DMS79 treated with DMSO at 0.1 percent for 48 hours (cell line): ENCODE results near the gene GRHL1.

Experiments used
- DNase-seq: peaks from one replicate; lab custom pipeline; 2025; lab: John Stamatoyannopoulos, UW

Gene GRHL1

DNA sequence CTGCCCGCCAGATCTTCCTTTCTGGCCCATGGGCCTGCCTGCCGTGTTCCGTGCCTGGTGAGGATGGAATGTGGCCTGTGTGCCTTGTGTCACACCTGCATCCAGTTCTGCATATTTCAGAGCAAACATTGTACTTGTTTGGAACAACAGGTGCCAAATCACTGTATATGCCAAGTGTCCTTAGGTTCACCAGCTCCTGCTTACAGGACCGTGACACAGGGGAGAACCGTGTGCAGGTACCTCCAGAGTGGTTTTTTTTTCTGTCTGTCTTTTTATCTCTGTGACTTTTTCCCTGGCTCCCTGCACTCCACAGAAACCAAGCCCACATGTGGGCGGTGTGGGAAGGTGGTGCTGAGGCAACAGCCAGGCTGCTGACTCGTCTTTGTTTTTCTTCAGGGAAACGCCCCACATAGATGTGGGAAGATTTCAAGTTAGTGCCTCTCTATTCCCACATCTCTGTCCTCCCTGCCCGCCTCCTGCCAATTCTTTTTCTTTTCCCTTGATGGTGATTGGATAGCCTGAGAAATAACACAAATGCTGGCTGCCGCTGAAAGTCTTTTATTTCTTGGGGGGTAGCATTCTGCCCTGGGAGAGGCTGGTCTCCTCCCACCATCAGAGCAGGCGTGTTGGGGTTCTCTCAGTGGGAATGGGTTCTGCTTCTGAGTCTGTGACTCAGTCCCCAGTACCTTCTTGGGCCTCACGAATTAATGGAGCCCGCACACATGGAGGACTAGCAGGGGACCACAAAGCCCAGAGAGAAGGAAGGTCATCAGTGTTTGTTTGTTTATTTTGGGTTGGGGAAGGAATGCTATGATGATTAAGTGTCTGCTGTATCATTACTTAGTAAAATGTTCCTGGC lies 21.4 kb downstream of the GRHL1 start:
- DNase-seq = no peak

DNA sequence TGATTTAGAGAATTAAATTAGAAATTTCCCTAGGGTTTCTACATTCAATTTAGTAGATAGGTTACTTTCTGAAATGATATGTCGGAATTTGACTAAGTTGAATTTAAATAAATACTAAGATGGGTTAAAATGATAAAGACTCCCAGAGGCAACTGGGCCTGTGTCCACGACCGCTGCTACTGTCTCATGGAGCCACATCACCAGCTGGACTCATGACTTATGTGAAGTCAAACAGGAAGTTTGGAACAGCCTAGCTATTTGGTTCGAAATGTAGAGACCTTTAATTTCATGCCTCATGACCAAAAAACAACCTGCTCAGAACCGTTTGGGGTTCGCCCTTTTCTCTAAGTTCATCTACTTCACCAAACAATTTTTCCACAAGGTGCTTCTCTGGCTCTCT lies 22.2 kb downstream of the GRHL1 start:
- DNase-seq = no peak

DNA sequence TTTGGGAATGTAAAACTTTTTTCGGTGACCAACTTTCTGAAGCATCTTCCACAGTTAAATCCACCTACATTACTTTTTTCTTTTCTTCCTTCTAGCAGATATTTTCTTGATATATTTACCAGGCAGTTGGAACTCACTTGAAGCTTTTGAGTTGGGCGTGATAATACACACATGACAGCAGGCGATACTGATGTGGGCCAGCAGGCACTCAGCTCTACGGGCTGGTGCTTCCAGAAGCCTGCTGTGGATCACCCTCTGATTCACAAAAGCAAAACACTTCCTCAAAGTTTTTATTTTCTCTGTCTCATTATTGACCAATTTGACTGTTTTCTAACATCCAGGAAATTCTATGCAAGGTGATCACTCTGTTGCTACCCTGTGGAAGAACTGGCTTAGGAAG lies 22.9 kb downstream of the GRHL1 start:
- no peak for DNase-seq

DNA sequence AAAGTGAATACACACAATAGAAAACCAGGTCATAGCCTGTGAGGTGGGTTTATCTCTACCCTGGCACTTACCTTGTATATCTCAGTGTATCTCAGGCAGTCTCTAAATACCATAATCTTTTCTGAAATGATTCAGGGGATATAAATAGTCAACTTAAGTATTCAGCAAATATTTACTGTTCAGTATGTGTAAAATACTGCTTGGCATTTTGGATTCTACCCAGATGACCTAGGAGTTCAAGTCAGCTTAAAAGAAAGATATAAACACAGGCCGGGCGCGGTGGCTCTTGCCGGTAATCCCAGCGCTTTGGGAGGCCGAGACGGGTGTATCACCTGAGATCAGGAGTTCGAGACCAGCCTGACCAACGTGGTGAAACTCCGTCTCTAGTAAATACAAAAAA lies 23.8 kb downstream of the GRHL1 start:
- DNase-seq = no peak

DNA sequence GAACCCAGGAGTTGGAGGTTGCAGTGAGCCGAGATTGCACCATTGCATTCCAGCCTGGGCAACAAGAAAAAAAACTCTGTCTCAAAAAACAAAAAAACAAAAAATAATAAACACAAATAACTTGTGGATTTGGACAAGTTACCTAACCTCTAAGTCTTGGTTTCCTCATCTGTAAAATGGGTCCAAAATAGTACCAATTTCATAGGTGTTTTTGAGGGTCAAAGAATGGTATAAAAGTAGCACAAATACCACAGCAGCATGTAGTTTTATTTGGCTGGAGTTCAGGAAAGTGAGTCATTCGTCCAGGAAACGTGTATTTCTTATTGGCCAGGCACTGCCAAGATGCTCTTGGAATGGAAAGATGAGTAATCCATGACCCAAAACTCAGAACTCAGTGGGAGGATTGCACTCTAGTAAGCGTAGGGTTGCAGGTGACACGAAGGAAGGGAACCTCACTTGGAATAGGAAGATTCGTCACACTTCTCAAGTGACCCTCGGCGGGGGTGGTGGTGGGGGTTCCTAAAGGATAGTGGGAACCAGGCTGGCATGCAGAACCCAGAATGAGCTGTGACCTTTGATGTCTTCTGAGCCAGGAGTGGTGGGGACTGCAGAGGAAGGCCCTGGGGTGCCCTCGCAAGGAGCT lies 24.4 kb downstream of the GRHL1 start:
- DNase-seq = no peak

DNA sequence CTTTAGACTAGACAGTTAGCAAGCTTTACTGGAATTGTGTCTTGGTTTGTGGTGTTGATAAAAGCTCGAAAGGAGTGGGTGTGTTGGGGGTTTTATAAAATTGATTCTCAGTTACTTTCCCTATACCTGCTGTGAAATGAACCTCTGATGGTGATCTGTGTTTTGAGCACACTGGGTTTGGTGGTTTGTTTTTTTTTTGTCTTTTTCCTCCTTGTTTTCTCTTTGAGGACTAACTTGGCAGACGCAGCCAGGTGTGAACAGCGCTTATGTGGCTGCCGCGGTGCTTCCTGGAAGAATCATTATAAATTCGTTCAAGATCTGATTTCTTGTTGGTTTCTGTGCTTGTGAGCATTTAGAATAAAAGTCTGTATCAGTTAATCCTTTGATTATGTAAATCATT lies 28.5 kb downstream of the GRHL1 start:
- DNase-seq = peak; percentile 10

DNA sequence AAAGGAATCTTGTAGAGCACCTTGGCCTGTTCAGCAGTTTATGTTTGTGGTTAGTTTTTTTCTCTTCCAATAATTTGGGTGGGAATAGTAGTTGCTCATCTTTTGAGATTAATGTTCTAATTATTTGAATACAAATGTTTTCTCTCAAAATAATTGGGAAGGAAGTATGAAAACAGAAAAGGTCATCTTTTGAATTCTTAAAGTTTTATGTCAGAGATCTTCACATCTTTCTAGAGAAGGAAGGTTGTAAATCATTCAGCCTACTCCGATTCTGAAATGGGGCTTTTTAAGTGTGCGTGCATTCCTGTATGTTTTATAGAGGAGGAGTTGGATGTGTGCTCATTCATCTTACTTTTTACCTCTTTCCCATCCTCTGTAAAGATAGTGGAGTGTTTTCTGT lies 29.0 kb downstream of the GRHL1 start:
- no peak for DNase-seq

DNA sequence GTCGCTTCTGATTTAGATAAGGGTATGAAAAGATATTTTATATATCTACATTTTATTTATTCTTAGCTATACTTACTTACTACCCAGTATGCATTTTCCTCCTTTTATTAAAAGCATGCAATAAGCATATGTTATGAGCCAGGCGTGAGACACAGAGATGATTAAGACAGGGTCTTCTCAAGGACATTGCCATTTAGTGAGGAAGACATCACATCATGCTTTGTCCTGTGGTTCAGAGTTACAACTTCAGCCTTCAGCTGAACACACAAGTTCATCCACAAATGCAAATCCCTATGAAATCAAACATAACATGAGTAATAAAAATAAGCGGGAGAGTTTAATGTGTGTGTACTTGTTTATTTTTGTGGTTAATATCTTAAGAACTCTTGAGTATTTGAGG lies 30.2 kb downstream of the GRHL1 start:
- DNase-seq = no peak

DNA sequence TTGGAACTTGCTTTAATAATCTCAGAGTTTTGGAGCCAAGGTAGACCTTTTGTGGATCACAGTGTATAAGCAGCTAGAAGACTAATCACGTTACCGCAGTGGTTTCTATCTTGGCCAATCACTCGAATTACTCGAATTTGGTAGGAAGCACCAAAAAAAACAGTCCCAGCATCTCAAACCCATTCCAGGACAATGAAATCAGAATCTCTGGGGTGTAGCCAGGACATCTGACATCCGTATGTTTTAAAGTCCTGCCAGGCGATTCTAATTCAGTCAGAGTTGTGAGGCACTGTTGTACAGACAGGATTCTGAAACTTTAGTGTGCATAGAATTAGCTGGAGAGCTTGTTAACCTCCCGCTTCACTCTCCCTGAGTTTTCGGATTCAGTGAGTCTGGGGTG lies 30.8 kb downstream of the GRHL1 start:
- no peak for DNase-seq

DNA sequence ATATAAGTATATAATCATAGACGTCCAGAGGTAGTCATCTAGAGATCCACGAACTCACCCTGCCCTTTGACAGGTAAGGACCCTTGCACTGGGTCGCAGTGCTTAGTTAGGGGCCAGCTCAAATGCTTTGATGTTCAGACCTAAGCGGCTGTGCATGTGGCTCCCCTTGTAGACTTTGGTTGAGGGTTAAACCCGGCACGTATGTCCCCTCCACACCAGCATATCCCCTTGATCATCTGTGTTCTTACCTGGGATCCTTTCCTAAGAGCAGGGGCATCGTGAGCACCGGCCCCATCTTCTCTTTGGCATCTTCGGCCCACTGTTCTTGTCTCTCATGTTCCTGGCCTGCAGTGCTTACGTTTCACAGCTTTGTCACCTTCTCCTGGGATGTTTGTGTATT lies 31.4 kb downstream of the GRHL1 start:
- no peak for DNase-seq

DNA sequence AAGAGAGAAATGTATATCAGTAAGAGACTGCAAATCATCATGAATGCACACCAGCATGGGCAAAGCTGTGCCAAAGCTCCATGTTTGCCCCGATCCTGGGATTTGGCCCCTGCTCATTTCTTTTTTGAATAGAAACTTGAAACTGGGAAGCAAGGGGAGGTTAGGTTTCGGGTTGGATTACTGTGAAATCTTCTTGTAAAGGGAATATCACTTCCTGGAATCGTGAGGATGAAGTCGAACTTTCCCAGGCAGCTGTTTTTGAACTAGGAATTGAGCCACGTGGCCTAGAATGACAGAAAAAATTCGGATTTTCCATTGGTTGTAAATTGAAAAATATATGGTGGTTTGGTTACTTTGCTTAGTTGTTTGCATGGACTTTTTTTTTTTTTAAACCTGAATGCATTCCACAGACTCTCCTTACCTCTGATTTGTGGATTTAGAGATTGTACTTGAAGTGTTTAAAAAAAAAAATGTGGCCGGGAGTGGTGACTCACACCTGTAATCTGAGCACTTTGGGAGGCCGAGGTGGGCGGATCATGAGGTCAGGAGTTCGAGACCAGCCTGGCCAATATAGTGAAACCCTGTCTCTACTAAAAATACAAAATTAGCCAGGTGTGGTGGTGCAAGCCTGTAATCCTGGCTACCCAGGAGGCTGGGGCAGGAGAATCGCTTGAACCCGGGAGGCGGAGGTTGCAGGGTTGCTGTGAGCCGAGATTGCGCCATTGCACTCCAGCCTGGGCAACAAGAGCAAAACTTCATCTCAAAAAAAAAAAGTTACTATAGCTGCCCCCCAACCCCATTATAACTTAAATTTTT lies 32.1 kb downstream of the GRHL1 start:
- no peak for DNase-seq

DNA sequence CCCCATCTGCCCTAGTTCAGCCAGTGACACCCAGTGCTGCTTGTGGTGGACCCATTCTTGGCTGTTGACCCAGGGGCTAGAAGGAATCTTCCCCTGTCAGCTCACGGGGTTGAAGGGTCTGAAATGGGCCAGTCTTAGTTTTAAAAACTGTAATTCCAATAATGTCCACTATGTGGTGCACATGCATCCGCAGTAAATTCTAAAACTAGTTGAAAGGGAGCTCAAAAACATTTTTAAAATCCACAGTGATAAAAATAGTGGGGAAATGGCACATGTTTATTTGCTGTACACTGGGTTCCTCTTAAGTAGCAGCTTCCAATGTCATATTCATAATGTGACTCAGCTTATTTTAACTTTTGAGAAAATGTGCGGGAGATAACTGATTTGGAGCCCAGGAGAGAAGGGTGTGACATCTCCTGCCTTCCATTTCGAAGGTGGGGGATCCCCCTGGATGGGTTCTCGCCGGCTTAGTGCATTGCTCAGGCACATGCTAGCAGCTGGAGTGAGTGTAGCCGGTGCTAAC lies 32.8 kb downstream of the GRHL1 start:
- peak; percentile 3 for DNase-seq

DNA sequence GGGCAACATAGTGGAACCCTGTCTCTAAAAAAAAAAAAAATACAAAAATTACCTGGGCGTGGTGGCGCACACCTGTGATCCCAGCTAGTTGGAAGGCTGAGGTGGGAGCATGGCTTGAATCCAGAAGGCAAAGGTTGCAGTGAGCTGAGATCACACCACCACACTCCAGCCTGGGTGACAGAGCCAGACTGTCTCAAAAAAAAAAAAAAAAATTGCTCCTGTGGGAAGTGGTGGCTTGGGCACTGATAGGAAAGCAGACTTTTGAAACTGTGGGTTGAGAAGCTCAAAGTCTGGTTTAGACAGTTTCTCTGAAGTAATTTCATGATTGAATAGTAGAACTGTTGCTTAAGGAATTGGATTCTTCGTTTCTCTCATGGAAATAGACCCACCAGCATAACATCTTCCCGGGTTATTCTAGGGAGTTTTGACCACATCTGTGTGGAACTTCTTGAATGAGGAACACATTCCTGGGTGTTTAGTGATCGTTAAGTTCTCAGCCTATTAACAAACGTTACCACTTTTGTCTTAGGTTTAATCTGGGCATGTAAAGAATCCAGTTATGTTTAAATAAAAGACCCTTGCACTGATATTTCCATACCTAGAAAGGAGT lies 33.5 kb downstream of the GRHL1 start:
- no peak for DNase-seq

DNA sequence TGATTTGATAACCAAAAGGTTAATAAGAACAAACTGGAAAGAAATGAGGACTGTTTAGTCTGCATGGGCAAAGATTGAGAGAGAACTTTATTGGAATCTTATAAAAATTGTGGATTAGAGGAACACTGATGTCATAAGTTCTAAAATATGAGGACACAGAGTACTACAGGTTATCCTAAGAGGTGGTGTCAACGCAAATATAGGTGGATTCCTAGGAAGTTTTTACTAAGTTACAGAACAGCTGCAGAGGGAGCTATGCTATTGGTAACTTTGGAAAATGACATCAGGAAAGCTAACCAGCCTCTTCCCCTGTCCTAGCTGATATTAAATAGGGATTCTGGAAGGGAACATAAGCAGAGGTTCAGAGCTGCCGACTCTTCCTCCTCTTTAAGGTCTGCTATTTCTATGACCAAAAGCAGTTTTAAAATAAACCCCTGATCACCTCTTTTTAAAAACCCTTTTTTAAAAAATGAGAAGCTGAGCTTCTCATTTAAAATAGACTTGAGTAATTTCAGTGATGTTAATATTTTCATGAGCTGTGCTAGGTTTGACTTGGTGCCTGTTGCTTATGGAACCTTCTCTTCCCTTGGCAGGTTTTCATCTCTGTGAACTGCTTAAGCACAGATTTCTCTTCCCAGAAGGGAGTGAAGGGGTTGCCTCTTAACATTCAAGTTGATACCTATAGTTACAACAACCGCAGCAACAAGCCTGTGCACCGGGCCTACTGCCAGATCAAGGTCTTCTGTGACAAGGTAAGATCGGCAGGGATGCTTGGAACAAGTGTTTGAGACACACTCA lies 34.2 kb downstream of the GRHL1 start:
- DNase-seq = peak; percentile 6

DNA sequence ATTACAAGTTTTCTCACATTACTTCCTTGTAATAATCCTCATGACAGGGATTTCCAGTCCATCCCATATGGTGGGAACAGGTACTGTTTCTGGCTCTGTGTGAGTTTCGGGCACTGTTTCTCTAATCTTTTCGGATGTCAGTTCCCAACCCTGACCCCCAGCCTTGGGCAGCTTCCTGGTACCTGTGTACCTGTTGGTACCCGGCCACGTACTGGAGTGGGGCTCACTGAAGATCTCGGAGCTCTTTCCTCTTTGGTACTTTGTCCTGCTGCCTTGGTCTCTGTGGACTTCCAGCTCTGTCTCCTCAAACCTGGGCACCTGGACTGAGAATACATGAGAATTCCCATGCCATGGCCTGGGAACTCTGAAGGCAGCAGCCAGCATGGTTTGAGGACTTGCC lies 36.8 kb downstream of the GRHL1 start:
- DNase-seq = no peak

DNA sequence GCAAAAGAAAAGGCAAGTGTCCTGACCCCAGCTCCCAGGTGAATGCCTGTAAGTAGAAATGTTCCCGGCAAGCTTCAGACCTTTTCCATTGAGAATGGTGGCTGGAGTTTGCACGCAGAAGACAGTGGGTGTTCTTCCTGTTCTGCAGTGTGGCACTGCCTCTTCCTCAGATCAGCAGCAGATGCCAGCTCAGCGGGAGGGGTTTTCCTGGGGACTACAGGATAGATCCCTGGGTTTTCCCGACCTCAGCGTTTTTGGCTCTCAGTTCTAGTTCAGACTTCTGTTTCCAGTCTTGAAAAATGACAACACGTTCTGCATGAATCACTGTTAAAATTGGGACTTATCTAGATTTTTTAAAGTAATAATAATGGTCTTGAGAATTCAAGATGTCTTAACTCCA lies 39.2 kb downstream of the GRHL1 start:
- DNase-seq = no peak

DNA sequence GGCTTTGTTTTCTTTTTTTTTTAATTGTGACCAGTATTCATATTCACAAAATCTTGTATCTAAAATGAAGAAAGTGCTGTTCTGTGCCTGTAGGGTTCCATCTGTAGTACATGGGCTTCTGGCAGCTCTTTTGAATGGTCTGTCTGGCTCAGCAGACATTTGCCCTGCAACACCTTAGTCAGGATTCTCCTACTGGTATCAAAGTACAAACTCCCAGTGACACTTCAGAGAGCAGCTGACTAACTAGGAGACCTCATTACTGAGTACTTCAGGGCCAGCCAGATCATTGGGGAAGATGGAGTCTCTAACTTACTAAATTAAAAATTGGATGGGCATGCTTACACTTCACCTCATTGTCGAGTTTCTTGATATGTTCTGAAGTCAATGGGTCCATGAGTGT lies 39.7 kb downstream of the GRHL1 start:
- no peak for DNase-seq

DNA sequence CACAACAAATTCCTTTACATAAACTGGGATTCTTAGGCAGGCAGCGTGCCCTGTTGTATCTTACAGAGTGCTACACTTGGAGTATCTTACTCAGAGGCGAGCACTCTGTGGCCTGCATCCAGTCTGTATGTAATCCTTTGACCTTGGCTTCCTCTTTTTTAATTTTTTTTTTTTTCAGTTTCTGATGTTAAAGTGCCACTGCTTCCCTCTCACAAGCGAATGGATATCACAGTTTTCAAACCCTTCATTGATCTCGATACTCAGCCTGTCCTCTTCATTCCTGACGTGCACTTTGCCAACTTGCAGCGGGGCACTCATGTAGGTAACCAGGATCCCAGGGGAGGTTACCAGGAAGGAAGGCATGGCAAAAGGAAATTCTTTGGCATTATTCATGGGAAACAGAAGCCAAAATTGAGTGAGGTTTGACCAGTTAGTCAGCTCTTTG lies 40.4 kb downstream of the GRHL1 start:
- no peak for DNase-seq

DNA sequence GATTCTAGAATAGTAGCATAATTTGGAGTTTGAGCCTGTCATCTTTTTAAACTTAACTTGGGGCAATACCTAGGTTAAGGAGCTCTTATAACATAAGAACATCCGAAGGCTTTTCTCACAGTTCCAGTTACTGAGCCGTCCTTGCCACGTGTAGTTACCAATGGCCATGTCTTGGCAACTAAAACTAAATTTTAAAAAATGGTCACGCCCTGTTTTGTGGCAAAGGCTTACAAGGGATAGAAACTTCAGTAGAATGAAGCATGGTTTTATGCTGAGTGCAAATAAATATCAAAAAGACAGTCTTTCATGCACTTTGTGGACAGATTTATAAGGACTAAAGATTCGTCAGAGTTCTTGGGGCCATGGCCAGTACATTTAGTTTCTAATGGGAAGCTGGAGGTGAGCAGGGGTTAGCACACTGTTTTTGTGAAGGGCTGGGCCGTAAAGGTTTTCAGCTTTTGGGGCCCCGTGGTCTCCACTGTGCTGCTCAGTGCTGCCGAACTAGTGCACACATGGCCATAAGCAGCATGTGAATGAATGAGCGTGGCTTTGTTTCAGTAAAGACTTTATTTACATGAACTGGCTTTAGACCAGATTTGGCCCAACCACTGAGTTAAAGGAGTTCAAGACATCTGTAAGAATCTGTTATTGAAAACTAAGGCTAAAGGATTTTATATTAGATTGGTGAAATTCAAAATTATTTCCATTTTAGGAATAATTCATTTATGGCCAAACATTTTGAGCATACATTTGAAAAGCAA lies 41.1 kb downstream of the GRHL1 start:
- DNase-seq = no peak

DNA sequence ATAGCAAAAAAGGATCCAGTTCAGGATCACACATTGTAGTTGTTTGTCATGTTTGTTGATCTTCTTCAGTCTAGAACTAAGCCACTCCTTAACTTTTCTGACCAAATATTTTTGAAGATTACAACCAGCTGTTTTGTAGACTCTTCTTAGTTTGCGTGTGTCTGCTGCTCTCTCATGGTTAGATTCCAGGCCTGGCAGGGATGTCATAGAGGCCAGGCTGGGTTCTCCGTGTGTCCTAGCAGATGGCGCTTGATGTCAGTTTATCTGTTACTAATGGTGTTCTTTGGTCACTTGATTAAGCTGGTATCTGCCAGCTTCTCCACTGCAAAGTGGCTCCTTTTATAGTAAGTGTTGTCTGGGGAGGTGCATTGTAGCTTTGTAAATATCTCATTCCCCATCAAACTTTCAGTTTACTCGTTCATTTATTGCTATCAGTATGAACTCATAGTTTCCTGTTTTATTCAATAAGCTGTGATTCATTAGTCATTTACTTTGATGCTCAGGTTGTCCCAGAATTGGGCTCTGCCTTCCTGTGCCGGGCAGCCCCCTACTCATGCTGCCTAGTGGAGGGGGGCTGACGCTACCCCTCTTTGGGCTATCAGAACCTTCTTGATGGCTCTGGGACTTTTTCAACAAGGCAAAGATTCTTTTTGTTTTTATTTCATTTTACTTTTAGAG lies 42.1 kb downstream of the GRHL1 start:
- DNase-seq = no peak
